ENCODE measurements around the gene FAM76A.
"Not testable (repeated sequence)": the region's sequence is repeated elsewhere in the genome, so short reads cannot be mapped to it uniquely, and the experiment has no call there.

The FAM76A gene

DNA sequence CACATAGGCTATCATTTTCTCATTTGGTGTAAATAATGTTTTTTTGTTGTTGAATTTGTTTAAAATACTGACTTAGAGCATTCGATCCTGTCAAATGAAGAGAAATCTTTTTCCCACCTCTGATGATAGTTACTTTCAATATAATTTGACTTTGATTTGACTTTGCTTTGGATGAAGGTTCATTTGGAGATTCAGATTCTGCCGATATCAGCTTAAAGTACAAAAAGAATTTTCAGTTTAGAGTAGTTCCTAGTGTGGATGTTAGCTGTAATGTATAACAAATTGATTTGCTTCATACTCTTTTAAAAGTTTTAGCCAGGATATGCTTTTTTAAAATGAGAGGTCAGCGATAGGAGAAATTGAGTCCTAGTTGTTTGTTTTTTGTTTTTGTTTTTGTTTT lies 57.2 kb downstream of the FAM76A start:
- DNase-seq = no peak

- DNase-seq = no peak
Observed at GRCh38 chr1:27784700-27785099, 58.9 kb downstream of the FAM76A start.

DNA sequence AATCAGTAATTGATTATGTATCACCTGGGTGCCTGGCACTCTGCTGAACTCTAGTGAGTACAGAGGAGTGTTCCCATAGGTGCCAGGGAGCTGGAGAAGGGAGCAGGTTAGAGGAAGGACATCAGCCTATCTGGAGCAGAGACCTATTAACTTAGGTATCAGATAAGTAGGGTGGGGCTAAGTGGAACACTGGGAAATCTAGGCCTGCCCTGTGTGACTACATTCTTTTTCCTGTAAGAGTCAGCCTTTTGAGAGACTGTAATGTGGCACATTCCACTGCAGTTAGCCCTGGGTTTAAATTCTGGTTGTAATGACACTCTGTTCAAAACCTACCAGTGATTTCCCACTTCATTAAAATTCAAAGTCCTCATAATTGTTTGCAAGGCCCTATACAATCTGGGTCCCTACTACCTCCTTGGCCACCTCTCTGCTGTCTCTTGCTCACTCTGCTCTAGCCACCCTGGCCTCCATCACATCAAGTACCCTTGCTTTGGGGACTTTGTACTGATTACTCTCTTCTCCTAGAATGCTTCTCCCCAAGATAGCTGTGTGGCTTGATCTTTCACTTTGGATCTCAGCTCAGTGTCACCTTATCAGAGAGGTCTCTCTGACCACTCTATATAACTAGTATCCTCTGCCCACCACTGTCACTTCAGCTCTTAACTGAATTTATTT lies 60.2 kb downstream of the FAM76A start:
- DNase-seq = no peak

DNA sequence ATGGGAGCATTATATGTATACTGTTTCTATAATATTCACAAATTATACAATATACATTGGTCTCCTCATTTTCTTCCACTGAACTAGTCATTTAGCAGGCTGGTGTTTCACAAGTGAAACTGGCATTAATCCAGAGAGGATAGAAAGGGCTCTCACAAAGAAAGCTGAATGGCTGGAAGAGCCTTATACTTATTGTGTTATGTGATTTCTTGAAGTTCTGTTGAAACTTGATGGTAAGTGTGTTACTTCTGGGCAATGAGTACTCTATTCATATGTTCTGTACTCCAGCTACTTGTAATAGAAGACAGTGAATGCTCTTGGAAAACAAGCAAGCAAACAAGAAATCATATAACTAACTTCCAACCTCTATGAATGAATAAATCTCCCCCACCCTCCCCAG lies 62.1 kb downstream of the FAM76A start:
- DNase-seq = no peak

DNA sequence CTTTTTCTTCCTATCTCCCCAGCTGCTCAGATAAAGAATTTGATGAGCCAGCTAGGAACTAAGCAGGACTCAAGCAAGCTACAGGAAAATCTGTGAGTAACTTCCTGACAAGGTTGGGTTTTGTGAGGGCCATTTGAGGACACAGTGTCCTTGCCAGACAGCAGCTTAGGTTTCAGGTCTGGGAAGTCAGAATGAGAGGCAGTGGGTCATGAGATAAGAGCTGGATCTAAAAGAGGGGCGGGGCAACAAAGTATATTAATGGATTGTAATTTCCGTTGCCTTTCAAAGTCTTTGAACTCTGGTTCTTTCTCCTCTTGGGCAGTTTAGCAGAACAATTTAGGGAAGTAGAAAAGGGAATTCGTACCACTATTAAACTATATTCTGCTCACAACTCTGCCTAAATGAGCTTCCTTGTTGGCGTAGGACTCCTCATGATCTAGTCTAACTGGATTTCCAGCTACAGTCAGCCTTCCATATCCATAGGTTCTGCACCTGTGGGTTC lies 63.8 kb downstream of the FAM76A start:
- DNase-seq = no peak

- not testable (repeated sequence) for DNase-seq
Observed at GRCh38 chr1:27790270-27790669, 64.5 kb downstream of the FAM76A start.

GRCh38 chr1:27795601-27796000 lies 69.8 kb downstream of the FAM76A start:
- DNase-seq = no peak

DNA sequence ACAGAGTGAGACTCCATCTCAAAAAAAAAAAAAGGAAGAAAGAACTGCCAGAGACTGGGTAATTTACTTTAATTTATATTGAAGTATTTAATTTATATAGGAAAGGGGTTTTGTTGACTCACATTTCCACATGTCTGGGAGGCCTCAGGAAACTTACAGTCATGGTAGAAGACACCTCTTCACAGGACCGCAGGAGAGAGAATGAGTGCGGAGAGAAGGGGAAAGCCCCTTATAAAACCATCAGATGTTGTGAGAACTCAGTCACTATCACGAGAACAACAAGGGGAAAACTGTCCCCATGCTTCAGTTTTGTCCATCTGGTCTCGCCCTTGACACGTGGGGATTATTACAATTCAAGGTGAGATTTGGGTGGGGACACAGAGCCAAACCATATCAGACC lies 79.0 kb downstream of the FAM76A start:
- DNase-seq = no peak

DNA sequence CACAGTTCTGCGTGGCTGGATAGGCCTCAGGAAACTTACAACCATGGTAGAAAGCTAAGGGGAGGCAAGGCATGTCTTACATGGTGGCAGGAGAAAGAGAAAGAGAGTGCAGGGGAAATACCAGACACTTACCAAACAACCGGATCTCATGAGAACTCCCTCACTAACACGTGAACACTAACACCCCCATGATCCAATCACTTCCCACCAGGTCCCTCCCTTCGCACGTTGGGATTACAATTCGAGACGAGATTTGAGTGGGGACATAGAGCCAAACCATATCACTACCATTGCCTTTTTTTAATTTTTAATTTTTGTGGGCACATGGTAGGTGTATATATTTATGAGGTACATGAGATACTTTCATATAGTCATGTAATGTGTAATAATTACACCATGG lies 81.0 kb downstream of the FAM76A start:
- DNase-seq = no peak

DNA sequence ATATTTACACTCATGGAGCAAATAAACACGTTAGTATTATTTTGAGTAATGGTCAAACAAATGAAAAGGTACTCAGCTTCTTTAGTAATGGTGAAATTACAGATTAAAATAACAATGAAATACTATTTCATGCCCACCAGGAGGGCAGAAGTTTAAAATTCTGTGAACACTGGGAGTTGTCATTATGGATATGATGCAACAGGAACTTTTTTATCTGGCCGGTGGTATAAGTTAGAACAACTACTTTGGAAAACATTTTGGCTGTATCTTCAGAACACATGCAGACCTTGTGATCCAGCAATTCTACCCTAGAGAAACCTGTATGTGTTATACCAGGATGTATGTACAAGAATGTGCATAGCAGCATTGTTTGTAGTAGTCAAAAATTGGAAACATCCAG lies 81.6 kb downstream of the FAM76A start:
- DNase-seq = no peak

DNA sequence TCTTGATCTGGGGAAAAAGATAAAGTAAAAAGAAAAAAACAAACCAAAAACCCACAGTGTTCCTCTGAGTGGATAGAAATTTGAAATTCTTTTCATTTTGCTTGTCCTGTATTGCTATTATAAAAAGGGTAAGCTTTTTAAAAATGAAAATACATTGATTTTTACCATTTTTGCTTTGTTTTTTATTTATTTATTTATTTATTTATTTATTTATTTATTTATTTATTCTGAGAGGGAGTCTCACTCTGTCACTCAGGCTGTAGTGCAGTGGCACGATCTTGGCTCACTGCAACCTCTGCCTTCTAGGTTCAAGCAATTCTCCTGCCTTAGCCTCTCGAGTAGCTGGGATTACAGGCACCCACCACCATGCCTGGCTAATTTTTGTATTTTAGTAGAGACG lies 82.4 kb downstream of the FAM76A start:
- DNase-seq = not testable (repeated sequence)

- no peak for DNase-seq
Observed at GRCh38 chr1:27809883-27810282, 84.1 kb downstream of the FAM76A start.

GRCh38 chr1:27811741-27812500 lies 86.2 kb downstream of the FAM76A start:
- DNase-seq = no peak
